ENCODE results near the gene FAM222B.

Gene FAM222B

GRCh38 chr17:28812091-28812747 lies 30.4 kb downstream of the FAM222B start:
- Histone ChIP-seq H3K9me2 (replicated peaks; ENCODE audit: control insufficient read depth, low read length) (no peaks in the 10 kb centered on the region), H4K20me1 (ENCODE audit: control insufficient read depth, insufficient read depth, low read depth, low read length) (no peaks in the 10 kb centered on the region), H3F3A (ENCODE audit: control insufficient read depth, insufficient read depth) (peaks cover 16% of the 10 kb centered on the region; the same call in 1 of the 2 replicates), H3K36me3 (ENCODE audit: control insufficient read depth, low read length) (no peaks in the 10 kb centered on the region), H3K9me3 (ENCODE audit: control insufficient read depth, insufficient read depth, low read length) (no peaks in the 10 kb centered on the region), H3K4me2 (ENCODE audit: low read length) (peak overlapping the region; percentile 70), H3K27me3 (ENCODE audit: control insufficient read depth, low read length) (no peaks in the 10 kb centered on the region), H3K27ac (ENCODE audit: low read depth, low read length) (peak overlapping the region; percentile 70), H3K4me1 (ENCODE audit: control insufficient read depth, low read length) (peaks cover 45% of the 10 kb centered on the region), H3K4me3 (ENCODE audit: low read length) (peak overlapping the region; percentile 81), H3K79me2 (ENCODE audit: control insufficient read depth, low read length) (peaks cover 81% of the 10 kb centered on the region)
- TF ChIP-seq EZH2phosphoT487 (IDR thresholded peaks at IDR 0.05; ENCODE audit: borderline replicate concordance, low read length), result no peak
- no peak for TF ChIP-seq CTCF (IDR thresholded peaks at IDR 0.05; ENCODE audit: low read depth, low read length, poor library complexity, severe bottlenecking)

DNA sequence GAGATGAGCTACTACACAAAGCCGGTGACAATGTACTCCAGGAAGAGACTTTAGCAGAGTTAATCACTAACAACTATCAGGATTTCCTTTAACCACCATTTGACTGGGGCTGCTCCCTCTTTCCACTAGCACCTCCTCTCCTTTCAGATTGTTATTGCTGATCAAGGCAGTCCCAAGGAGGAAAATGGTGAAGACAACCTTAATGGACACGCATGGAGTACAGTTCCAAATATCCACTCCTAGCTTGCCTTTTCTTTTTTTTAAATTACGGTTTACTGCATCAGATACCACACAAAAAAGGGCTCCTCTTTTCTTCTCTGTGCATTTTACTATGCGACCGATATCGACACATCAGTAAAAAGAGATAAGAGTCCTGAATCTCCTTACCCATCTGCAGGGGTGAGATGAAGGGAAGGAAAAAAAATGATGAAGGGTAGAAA lies 30.9 kb downstream of the FAM222B start:
- peaks cover 45% of the 10 kb centered on the region for H3K4me1 ChIP-seq (ENCODE audit: control insufficient read depth, low read length)

DNA sequence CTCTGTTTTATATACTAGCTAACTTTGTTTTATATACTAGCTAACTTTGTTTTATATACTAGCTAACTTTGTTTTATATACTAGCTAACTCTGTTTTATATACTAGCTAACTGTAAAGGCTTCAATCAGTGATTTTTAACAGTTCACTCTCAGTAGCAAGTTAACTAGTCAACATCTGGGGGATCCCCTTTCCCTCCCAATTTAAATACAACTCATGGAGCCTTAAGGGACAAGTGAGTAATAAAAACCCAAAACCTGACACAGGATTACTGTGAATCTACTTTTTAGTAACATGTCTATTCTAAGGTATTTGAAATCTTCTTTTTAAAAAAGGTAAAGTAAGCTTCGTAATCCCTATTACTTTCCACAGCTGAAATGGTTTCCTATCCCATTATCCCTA lies 32.2 kb downstream of the FAM222B start:
- TF ChIP-seq EZH2phosphoT487 (IDR thresholded peaks at IDR 0.05; ENCODE audit: borderline replicate concordance, low read length) (no peak), CTCF (IDR thresholded peaks at IDR 0.05; ENCODE audit: low read depth, low read length, poor library complexity, severe bottlenecking) (no peak)
- Histone ChIP-seq H3K27me3 (ENCODE audit: control insufficient read depth, low read length) (no peaks in the 10 kb centered on the region), H3F3A (ENCODE audit: control insufficient read depth, insufficient read depth) (peaks cover 9% of the 10 kb centered on the region; the same call in 1 of the 2 replicates), H3K27ac (ENCODE audit: low read depth, low read length) (no peak overlapping the region), H3K36me3 (ENCODE audit: control insufficient read depth, low read length) (peaks cover 4% of the 10 kb centered on the region; the same call in 1 of the 2 replicates), H4K20me1 (ENCODE audit: control insufficient read depth, insufficient read depth, low read depth, low read length) (no peaks in the 10 kb centered on the region), H3K9me2 (replicated peaks; ENCODE audit: control insufficient read depth, low read length) (no peaks in the 10 kb centered on the region), H3K9me3 (ENCODE audit: control insufficient read depth, insufficient read depth, low read length) (no peaks in the 10 kb centered on the region), H3K79me2 (ENCODE audit: control insufficient read depth, low read length) (peaks cover 75% of the 10 kb centered on the region), H3K4me3 (ENCODE audit: low read length) (no peak overlapping the region), H3K4me1 (ENCODE audit: control insufficient read depth, low read length) (peaks cover 45% of the 10 kb centered on the region), H3K4me2 (ENCODE audit: low read length) (0 out of 2 replicates have a peak overlapping the region, but pooled peaks have one; percentile 70)

More for the DNA sequence above, 30.9 kb downstream of the FAM222B start:
- no peak for TF ChIP-seq CTCF (IDR thresholded peaks at IDR 0.05; ENCODE audit: low read depth, low read length, poor library complexity, severe bottlenecking)
- TF ChIP-seq EZH2phosphoT487 (IDR thresholded peaks at IDR 0.05; ENCODE audit: borderline replicate concordance, low read length), result no peak
- Histone ChIP-seq H3F3A (ENCODE audit: control insufficient read depth, insufficient read depth) (peaks cover 14% of the 10 kb centered on the region; the same call in 1 of the 2 replicates), H3K9me3 (ENCODE audit: control insufficient read depth, insufficient read depth, low read length) (no peaks in the 10 kb centered on the region), H3K27me3 (ENCODE audit: control insufficient read depth, low read length) (no peaks in the 10 kb centered on the region), H4K20me1 (ENCODE audit: control insufficient read depth, insufficient read depth, low read depth, low read length) (no peaks in the 10 kb centered on the region), H3K4me3 (ENCODE audit: low read length) (peak overlapping the region; percentile 81), H3K27ac (ENCODE audit: low read depth, low read length) (peak overlapping the region; percentile 70), H3K79me2 (ENCODE audit: control insufficient read depth, low read length) (peaks cover 79% of the 10 kb centered on the region), H3K4me2 (ENCODE audit: low read length) (peak overlapping the region; percentile 70), H3K9me2 (replicated peaks; ENCODE audit: control insufficient read depth, low read length) (no peaks in the 10 kb centered on the region), H3K36me3 (ENCODE audit: control insufficient read depth, low read length) (no peaks in the 10 kb centered on the region)

All from DOHH2 (cell line).